SKM-1 treated with dmso at 0.1 percent for 144 hours (cell line): ENCODE measurements around the gene ALPP.
"Not testable (repeated sequence)": the region's sequence is repeated elsewhere in the genome, so short reads cannot be mapped to it uniquely, and the experiment has no call there.

Experiments
- DNase-seq: peaks from one replicate; lab custom pipeline; 2025; ENCODE audit not compliant: unreplicated experiment; lab: John Stamatoyannopoulos, UW

The ALPP gene

DNA sequence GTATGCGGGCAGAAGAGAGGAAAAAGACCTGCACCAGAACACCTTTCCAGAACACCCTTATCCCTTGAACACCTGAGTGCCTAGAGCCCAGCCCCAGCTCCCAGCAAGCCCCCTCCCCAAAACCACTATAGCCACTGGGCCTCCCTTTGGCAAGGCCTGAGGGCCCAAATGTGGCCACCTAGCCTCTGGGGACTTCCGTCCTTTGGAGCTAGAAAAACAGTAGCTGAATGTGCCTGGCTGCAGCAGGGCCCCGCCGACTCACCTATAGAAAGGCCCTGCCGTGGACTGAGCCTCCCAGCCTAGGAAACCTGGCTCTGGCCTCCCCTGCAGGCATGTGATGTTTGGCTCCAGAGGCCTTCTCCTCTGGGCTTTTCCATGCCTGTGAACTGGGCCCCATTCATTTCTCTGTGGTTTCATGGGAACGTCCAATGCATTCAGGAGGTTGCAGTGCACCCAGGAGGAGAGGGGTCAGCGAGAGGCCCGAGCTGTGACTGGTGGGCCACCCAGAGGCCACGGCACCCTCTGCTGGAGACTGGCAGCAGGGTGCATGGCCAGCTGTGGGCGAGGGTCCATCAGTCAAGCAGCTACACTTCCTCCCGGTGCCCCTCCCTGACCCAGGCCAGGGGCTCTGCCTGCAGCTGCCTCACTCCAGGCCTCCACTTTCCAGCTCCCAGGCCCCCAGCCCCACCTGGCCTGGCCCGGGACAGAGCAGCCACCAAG lies 15.3 kb upstream of the ALPP start:
- DNase-seq: not testable (repeated sequence)

DNA sequence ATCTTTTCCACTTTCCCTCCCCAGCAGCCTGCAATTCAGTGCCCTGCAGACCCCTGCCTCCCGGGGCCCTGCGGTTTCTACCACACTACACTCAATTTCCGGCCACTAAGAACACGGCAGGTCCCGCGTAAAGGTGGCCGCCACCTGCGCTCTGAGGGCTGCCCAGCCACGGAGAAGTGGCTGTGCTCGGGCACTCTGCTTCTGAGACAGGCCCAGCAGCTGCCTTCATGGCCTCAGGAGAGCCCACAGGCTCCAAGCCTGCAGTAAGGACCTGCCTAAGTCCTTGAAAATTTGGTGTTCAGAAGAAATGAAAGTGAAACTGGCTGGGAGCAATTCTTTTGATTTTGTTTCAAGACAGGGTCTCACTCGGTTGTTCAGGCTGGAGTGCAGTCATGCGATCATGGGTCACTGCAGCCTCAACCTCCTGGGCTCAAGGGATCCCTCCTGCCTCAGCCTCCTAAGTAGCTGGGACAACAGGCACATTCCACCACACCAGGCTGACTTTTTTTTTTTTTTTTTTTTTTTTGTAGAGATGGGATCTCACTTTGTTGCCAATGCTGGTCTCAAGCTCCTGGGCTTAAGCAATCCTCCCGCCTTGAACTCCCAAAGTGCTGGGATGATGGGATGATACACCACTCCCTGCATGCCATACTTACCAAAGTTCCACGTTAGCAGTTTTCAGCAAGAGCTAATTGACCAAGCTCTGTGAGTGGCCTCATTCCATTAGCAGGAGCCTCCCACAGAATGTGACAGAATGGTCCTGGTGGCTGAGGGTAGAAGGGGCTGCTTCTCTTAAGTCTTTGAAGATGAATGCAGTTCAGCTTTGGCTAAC lies 14.6 kb upstream of the ALPP start:
- DNase-seq: no peak

DNA sequence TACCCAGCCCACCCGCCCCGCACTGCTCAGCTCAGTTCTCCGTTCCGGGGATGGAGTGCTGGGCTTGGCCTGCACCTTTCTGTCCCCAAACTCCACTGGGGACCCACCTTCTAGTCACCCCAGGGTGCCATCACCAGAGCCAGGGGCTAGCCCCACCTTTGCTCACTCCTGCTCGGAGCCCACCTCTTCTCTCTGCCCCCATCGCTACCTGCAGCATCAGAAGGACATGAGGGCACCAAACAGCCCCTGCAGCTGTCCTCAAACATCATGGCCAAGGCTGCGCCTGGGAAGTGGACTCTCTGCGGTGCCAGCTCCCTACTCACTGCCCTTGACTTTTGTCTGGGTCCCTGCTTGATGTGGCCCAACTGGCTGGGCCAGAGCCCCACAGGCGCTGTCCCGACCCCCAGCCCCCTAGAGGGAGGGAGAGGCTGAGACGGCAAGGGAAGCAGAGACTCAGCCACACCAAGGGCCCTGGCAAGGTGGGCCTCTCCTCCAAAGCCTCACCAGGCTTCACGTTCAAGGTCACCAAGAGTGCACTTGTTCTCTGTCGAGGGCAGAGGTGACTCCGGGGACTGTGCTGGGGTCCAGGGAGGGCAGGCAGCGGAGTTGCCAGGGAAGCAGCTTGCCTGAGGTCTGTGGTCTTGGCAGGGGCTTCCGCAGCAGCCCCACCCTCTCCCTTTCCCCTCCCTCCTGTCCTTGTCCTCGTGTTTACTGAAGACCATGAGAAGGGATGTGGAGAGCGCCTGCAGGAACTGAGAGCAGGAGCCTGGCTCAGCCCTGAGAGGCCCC lies 13.6 kb upstream of the ALPP start:
- DNase-seq: not testable (repeated sequence)

DNA sequence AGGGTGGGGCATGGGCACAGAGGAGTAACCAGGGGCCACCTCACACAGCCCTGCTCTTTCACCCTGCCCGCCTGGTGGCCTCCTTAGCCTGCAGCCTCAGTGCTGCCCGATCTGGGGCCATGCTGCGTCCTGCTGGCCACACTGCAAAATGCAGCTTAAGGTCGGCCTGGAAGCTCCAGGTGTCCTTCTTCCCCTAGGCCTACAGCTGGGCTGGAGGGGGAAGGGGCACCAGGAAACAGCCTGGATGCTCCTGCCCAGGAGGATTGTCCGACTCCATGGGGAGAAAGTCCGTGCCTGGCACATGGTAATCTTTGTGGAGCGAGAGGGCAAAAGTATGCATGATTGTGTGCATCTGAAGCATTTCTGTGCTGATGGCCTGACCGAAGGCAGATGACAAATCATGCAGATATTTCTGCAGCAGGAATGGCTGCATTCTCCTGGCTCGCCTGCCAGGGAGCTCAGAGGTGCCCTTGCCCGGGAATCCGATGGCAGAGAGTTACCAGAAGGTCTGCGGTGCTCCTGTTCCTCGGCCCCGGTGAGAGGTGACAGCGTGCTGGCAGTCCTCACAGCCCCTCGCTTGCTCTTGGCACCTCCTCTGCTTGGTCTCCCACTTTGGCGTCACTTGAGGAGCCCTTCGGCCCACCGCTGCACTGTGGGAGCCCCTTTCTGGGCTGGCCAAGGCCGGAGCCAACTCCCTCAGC lies 12.8 kb upstream of the ALPP start:
- DNase-seq: no peak

DNA sequence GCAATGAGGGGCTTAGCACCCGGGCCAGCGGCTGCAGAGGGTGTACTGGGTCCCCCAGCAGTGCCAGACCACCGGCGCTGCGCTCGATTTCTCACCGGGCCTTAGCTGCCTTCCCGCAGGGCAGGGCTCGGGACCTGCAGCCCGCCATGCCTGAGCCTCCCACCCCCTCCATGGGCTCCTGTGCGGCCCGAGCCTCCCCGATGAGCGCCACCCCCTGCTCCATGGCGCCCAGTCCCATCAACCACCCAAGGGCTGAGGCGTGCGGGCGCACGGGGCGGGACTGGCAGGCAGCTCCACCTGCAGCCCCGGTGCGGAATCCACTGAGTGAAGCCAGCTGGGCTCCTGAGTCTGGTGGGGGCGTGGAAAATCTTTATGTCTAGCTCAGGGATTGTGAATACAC lies 12.1 kb upstream of the ALPP start:
- DNase-seq: not testable (repeated sequence)

DNA sequence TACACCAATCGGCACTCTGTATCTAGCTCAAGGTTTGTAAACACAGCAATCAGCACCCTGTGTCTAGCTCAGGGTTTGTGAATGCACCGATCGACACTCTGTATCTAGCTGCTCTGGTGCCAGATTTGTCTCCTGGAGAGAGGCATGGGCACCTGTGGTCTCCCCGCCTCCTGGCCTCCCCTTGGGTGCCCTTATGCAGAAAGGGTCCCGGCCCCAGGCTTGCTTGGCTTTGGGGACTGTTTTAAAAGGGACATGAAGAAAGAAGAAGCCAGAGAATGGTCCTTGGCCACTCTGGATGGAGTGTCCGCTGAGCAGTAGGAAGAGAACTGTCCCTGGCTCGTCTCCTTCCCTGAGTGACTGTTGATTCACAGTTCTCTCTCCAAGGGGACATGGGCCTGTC lies 11.5 kb upstream of the ALPP start:
- no peak for DNase-seq

DNA sequence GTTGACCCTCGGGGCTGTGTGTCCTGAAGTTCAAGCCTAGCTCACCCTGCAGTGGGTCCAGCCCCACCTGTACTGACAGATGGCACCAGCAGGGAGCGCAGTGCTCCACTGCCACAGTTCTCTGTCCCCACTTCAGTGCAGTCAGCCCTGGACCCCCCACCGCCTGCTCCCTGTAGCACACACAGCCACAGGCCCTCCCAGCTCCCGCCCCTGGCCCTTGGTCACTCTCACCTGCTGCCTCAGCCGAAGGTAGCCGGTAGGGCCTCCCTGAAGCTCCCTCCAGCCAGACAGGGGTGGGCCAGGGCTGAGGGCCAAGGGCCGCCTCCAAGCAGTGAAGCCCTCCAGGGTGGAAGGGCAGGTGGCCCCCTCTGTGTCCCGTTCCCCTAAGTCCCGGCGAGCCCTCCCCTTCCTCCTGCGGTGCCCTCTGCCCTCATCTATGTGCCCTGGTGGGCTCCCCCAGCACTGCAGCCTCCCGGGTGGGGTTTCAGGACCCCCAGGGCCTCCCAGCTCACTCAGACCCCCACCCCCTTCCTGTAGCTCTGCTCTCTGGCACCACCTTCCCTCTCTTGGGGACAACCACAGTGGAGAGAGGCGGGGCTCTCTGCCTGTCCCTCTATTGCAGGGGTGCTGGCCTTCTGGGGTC lies 10.8 kb upstream of the ALPP start:
- DNase-seq: no peak

DNA sequence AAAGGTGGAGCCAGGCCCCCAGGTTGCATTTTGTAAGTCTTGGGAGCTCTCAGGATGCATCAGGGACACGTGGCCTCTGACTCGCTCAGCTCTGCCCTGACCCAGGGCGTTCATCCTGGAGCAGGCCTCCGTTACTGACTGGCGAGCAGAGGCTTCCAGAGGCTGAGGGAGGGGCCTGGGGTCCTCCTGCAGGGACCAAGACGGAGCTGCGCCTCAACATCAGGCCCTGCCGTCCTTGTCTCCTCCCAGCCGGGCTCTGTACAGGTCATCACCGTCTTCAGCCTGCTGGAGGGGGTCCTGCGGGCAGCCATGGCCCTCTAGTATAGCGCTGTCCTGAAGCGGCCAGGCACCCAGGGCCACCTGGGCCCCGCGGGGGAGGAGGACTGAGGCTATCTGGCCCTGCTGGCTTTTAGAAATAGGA lies 10.2 kb upstream of the ALPP start:
- DNase-seq: no peak

DNA sequence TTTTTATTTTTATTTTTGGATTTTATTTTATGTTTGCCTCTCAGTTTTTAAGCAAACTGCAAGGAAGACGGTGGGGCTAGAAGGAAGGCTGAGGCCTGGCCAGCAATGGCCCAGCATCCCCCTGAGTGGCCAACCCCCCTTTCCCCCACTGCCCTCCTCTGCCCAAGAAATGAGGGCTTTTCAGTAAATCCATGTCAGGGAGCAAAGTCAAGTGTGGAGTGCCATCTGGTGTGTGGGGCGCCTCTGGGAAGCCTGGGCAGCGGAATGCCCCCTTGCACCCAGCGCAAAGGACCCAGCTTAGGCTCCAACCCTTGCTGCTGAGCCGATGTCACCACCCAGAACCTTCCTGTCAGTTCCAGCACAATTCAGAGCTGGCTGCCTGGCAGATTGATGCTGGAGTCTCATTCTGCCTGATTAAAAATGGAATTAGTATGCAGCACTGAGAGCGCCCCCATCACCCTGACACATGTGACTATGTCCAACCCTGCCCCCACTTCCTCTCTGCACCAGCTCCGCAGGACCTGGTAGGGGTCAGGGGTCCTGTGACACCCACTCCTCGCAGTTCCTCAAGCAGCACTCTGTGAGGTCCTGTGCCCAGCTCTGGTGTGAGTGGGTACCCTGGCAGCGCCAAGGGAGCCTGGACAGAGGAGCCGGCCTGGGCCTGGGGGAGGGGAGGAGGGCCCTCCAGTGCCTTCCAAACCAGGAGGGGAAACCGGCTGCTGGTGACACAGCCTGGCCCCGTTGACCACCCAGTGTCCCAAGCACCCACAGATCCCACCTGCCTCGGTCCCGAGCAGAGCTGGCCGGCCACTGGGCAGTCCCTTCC lies 9.2 kb upstream of the ALPP start:
- DNase-seq: no peak

DNA sequence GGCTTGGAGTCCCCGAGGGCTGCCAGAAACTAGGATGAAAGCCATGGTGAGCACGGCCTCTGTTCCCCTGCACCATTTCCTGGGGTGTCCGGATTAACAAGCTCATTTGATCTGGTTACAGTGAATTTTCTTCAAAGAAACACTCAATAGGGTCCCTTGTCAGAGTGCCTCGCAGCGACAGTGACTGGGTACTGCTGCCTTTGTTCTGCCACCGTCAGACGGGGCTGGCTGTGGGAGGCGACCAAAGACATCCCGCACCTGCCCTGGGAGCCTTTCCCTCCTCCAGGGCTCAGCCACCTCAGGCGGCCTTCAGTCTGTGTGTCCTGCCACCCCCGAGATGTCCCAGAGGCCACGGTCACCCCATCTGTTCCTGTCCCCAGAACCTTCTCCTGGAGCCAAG lies 8.5 kb upstream of the ALPP start:
- DNase-seq: not testable (repeated sequence)

DNA sequence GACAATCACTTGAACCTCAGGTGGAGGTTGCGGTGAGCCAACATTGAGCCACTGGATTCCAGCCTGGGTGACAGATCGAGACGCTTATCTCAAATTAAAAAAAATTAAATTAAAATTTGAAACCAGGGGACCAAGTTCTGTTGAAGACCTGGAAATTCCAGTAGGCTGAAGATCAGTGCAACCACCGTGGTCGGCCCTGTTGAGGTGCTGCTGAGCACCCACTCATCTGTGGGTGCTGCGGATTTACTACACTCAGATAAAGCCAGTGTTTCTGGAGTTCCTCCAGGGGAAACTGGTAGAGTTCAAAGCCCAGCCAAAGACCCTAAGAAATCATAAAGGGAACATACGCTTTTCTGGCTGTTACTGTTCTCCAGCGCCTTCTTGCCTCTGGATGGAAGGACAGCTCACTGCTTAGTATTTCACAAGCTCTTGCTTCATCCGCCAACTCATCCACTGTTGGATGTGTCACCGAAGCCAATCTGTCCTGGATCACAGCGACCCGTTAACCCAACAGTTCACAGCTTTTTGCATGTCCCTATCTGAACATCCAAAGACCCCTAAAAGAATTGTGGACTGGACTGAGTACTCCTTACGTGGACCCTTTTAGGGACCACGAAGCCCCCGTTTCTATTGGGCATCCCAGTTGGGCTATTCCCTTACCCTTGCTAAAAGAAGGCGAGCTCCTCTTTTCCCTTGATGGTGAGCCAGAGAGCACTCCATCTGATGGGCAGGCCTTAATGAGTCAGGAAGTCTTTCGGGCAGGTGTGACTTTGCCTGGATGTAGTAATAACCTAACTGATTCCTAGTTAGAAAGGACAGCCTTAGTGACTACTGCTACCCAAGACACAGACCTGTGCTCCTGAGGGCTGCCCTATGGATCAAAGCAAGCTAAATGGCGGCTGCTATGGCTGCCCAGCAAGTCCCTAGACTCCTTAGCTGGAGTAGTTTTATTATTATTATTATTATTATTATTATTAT lies 6.0 kb upstream of the ALPP start:
- DNase-seq: no peak

DNA sequence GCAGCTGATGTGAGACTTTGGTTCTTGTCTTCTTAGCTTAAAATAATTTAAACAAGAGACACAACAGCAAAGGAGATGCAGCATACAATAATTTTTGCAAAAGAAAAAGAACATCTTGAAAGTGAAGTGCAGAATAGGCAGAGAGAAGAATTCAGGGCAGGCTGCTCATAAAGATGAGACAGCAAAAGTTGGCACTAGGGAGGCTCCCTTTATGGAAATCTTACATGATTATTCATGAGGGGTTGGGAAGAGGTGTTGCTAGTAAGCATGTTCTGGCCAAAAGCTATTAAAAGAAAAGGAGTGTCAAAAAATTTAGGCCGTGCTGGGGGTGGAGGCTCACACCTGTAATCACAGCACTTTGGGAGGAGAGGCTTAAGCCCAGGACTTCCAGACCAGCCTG lies 4.2 kb upstream of the ALPP start:
- DNase-seq: no peak

DNA sequence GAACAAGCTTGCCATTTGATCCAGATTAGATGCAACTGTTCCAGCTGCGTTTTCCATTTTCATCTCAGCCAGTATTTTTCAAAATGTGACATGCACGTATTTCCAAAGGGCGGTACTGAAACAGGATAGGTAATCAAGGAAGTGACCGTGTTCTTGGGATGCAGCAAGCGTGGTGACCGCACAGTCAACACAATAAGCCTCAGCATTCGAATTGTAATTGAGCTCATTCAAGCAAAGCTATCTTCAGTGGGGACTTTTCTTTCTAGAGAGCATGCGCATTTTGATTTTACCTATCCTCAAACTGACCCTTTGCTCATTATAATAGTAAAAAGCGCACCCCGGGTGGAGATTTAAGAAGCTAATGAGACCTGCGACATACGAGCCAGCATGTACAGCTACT lies 3.4 kb upstream of the ALPP start:
- no peak for DNase-seq

DNA sequence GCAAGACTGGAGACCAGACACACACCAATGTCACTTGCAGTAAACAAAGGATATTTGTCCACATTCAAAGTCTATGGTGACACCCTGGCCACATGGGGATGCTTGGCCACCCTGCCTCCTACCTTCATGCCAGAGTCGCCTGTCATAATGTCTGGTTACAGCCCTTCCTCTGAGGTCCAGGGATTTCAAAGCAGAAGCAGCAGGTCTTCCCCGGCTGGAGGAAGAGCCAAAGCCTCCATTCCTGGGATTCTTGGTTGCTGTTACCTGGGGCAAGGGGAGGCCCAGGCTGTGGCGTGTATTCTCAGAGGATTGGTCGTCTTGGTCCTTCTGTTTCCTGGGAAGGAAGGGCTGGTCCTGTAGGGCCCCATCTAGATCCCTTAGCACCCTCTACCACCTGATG lies 2.3 kb upstream of the ALPP start:
- no peak for DNase-seq

DNA sequence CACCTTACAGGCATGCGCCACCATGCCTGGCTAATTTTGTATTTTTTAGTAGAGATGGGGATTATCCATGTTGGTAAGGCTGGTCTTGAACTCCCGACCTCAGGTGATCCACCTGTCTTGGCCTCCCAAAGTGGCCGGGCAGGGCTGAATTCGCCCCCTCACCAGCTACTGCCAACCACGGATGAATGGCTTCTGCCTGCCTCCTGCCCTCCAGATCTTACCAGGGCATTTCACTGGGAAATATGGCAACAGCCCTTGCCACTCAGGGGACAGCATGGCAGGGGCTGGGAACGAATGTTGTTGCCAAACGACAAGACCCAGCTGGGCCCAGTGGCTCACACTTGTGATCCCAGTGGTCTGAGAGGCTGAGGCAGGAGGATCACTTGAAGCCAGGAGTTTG lies 1.8 kb upstream of the ALPP start:
- DNase-seq: no peak

DNA sequence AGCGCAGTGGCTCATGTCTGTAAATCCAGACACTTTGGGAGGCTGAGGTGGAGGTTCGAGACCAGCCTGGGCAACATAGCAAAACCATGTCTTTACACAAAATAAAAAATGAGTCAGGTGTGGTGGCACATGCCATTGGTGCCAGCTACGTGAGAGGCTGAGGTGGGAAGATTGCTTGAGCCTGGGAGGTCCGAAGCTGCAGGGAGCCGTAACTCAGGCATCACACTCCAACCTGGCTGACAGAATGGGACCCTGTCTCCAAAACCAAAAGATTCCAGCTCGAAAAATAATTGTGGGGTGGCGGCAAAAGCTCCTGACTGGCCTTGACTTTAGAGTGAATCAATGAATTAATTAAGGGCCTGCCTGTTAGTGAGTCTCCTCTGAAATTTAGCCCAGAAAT lies 1.2 kb upstream of the ALPP start:
- no peak for DNase-seq

DNA sequence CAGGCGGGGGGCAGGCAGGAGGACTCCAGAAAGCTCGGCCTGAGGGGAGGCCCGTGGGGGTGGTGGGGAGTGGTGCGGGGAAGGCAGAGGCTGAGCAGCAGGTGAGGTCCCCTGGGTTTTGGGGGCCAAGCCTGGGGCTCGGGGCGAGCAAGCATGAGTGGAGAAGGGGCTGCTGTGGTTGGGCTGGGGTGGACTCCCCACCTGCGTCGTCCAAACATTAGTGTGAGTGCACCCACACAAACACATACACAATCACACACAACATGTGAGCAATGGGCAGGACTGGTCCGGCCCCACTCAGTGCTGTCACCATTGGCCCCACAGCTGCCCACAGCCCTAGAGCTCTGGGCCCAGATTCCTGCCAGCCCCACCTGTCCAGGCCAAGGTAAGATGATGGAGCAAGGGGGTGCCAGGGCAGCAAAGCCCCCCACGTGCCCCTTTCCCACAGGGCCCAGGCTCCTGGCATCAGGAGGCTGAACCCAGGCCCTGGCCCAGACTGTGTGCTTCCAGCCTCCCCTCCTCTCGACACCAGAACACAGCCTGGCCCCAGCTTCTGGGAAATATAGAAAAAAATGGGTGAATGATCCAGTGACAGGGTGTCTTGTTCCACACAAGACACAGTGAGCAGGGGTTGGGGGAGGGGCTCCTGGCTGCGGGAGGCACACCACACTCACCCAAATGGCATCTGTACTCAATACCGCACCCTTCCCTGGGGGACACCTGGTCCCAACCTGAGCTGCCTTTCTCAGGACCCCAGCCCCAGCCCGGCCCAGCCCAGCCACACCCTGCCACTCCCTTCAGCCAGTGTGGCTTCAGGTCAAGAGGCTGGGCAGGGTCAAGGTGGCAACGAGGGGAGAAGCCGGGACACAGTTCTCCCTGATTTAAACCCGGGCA lies 463 bp upstream of the ALPP start:
- no peak for DNase-seq
